SU-DHL-6 (cell line): Measurements from ENCODE around the gene STBD1.

Source experiments
- H2AFZ ChIP-seq: fragments of 200-600 bp; sonication (generic); 2 replicates; pipeline ENCODE4 v1.6.1; 2014; ENCODE audit warnings: low read depth, mild to moderate bottlenecking, moderate library complexity, mixed read lengths, antibody characterized with exemption, low read length; ENCODE audit not compliant: severe bottlenecking
- H3F3A ChIP-seq: fragments of 200-600 bp; shearing (Covaris generic); 2 replicates; pipeline ENCODE4 v1.6.0; 2016; ENCODE audit warnings: antibody characterized with exemption, mild to moderate bottlenecking; ENCODE audit not compliant: insufficient read depth
- H3K27ac ChIP-seq: fragments of 200-600 bp; sonication (generic); 2 replicates; pipeline ENCODE4 v1.5.1; 2016; ENCODE audit warnings: low read depth, mild to moderate bottlenecking, low read length, moderate library complexity, mixed read lengths
- H3K27me3 ChIP-seq: fragments of 200-600 bp; sonication (generic), shearing (Covaris generic); 2 replicates; pipeline ENCODE4 v1.6.0; 2014; ENCODE audit warnings: mild to moderate bottlenecking, low read length
- H3K36me3 ChIP-seq: fragments of 200-600 bp; sonication (generic); 2 replicates; pipeline ENCODE4 v1.6.1; 2014; ENCODE audit warnings: mild to moderate bottlenecking, low read length, mixed read lengths
- H3K4me2 ChIP-seq: fragments of 300-600, 200-600 bp; shearing (Covaris generic), sonication (generic); 2 replicates; pipeline ENCODE4 v1.6.0; 2014; ENCODE audit warnings: low read length, low read depth, mild to moderate bottlenecking; ENCODE audit not compliant: poor library complexity, severe bottlenecking
- H3K4me3 ChIP-seq: fragments of 200-600 bp; sonication (generic); 2 replicates; pipeline ENCODE4 v1.5.1; 2014; ENCODE audit warnings: antibody characterized with exemption, low read length, mild to moderate bottlenecking, mixed read lengths; ENCODE audit not compliant: insufficient read depth, poor library complexity, severe bottlenecking
- H3K79me2 ChIP-seq: fragments of 200-600 bp; sonication (generic); 2 replicates; pipeline ENCODE4 v1.6.1; 2014; ENCODE audit warnings: mild to moderate bottlenecking, low read length, moderate library complexity; ENCODE audit not compliant: insufficient read depth
- H3K9ac ChIP-seq: fragments of 200-600 bp; sonication (generic); 2 replicates; pipeline ENCODE4 v1.7.0; 2014; ENCODE audit warnings: mild to moderate bottlenecking, low read length
- H3K9me2 ChIP-seq: fragments of 200-600 bp; sonication (generic); replicated peaks from 2 replicates; pipeline ENCODE4 v1.6.1; 2014; ENCODE audit warnings: low read length; ENCODE audit not compliant: insufficient read depth
- H3K9me3 ChIP-seq: fragments of 200-600 bp; sonication (generic); 2 replicates; pipeline ENCODE4 v1.6.1; 2014; ENCODE audit warnings: low read length, mixed read lengths; ENCODE audit not compliant: insufficient read depth
- H4K20me1 ChIP-seq: fragments of 200-600 bp; sonication (generic); 2 replicates; pipeline ENCODE4 v1.6.1; 2014; ENCODE audit warnings: low read depth, mild to moderate bottlenecking, antibody characterized with exemption, low read length, moderate library complexity, mixed read lengths
- EZH2phosphoT487 ChIP-seq: fragments of 200-600 bp; sonication (generic), shearing (Covaris generic); conservative IDR thresholded peaks from 2 replicates; pipeline ENCODE4 v1.6.1; 2018; ENCODE audit warnings: mild to moderate bottlenecking, antibody characterized with exemption, low read length, moderate library complexity, mixed read lengths
- TF ChIP-seq, protein P1 (sequence below): fragments of 200-600 bp; sonication (generic); IDR thresholded peaks from one replicate; pipeline ENCODE4 v1.5.1; 2017; ENCODE audit warnings: antibody characterized with exemption, mild to moderate bottlenecking, low read length, moderate library complexity; ENCODE audit not compliant: insufficient read depth, poor library complexity, severe bottlenecking

STBD1 gene

DNA sequence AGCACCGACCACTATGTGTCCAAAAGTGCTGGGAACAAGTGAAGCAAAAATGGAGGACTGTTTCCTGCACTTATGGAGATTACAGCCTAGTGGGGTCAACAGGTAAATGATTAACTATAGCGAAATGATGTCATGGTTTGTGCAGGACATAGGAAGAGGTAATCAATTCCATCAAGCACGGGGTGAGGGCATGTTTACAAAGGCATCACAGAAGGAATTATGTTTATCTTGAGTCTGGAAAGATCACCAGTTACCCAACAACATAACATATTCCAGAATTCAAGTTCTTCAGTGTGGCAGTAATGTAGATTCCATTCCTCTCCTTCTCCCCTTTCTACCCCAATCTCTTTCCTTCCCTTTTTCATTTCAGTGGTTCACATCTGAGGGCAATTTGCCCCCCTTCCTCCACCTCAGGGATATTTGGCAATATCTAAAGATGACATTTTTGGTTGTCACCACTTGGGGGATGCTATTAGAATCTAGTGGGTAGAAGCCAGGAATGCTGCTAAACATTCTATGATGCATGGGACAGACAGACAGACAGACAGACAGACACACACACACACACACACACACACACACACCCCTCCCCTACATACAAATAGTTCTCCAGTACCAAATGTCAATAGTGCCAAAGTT, 30.9 kb upstream of the STBD1 start:
- no peak overlapping the region for H3K9ac ChIP-seq

DNA sequence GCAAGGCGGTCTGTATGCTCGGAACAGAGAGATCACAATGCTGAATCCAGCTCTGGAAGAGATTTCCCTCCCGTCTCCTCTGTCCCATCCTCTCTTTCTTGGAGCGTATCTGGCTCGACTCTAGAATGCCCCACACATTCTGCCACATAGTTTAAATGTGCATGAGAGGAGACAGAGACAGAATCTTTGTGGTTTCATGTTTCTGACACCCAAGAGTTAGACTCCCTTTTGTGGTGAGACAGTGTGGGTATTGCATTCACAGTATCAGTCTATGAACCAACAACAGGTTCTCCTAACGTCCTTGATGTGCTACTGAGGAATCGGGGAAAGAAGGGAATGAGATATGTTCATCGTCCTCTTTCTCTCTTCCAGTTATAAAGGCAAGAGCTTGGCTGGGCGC, 29.7 kb upstream of the STBD1 start:
- H3K9ac ChIP-seq, result no peak overlapping the region
- no peaks in the 10 kb centered on the region for H3K9me2 ChIP-seq
- no peak overlapping the region for H3K4me2 ChIP-seq
- H3K36me3 ChIP-seq, result no peaks in the 10 kb centered on the region
- no peak overlapping the region for H2AFZ ChIP-seq
- H3K9me3 ChIP-seq, result no peaks in the 10 kb centered on the region
- no peaks in the 10 kb centered on the region for H4K20me1 ChIP-seq
- TF ChIP-seq, protein P1, sequence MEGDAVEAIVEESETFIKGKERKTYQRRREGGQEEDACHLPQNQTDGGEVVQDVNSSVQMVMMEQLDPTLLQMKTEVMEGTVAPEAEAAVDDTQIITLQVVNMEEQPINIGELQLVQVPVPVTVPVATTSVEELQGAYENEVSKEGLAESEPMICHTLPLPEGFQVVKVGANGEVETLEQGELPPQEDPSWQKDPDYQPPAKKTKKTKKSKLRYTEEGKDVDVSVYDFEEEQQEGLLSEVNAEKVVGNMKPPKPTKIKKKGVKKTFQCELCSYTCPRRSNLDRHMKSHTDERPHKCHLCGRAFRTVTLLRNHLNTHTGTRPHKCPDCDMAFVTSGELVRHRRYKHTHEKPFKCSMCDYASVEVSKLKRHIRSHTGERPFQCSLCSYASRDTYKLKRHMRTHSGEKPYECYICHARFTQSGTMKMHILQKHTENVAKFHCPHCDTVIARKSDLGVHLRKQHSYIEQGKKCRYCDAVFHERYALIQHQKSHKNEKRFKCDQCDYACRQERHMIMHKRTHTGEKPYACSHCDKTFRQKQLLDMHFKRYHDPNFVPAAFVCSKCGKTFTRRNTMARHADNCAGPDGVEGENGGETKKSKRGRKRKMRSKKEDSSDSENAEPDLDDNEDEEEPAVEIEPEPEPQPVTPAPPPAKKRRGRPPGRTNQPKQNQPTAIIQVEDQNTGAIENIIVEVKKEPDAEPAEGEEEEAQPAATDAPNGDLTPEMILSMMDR, result no peak
- TF ChIP-seq EZH2phosphoT487, result no peak
- no peaks in the 10 kb centered on the region for H3K27me3 ChIP-seq
- no peaks in the 10 kb centered on the region for H3K79me2 ChIP-seq
- no peak overlapping the region for H3K27ac ChIP-seq
- H3F3A ChIP-seq, result no peaks in the 10 kb centered on the region
- no peak overlapping the region for H3K4me3 ChIP-seq

More for the DNA sequence above, 30.9 kb upstream of the STBD1 start:
- TF ChIP-seq EZH2phosphoT487, result no peak
- TF ChIP-seq, protein P1, result no peak
- Histone ChIP-seq H3K79me2 (no peaks in the 10 kb centered on the region), H3K4me3 (no peak overlapping the region), H3K36me3 (no peaks in the 10 kb centered on the region), H3K27ac (no peak overlapping the region), H3F3A (no peaks in the 10 kb centered on the region), H3K9me2 (no peaks in the 10 kb centered on the region), H3K9me3 (no peaks in the 10 kb centered on the region), H3K27me3 (no peaks in the 10 kb centered on the region), H4K20me1 (no peaks in the 10 kb centered on the region), H3K4me2 (no peak overlapping the region), H2AFZ (no peak overlapping the region)

DNA sequence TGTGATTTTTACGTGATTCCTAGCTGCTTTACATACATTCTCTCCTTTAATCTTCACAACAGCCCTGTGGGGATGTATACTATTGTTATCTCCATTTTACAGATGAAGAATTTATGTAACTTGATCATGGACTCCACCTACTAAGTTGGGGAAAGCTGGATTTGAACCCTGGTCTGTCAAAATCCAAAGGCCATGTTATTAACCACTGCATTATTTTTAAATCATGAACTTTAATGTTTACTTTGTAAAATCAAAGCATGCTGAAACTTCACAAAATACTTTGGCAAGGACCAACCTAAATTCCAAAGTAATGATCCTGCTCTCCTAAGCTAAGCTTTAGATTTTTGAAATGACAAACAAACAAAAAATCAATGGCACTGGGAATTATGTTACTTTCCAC, 28.9 kb upstream of the STBD1 start:
- Histone ChIP-seq H3K9me3 (no peaks in the 10 kb centered on the region), H3K9me2 (no peaks in the 10 kb centered on the region), H4K20me1 (no peaks in the 10 kb centered on the region), H3K36me3 (no peaks in the 10 kb centered on the region), H2AFZ (no peak overlapping the region), H3K9ac (no peak overlapping the region), H3K4me3 (no peak overlapping the region), H3K79me2 (no peaks in the 10 kb centered on the region), H3F3A (no peaks in the 10 kb centered on the region), H3K4me2 (no peak overlapping the region), H3K27me3 (no peaks in the 10 kb centered on the region), H3K27ac (no peak overlapping the region)
- TF ChIP-seq EZH2phosphoT487, result no peak
- TF ChIP-seq, protein P1, result no peak
